GM19328 (cell line): ENCODE measurements around the gene CCM2.

Experiments used
- ATAC-seq: cut with Tn5 transposase; IDR thresholded peaks from one replicate; pipeline ENCODE4 v1.9.1; 2021; ENCODE audit warnings: mild to moderate bottlenecking, moderate library complexity; ENCODE audit not compliant: unreplicated experiment

Gene CCM2

DNA sequence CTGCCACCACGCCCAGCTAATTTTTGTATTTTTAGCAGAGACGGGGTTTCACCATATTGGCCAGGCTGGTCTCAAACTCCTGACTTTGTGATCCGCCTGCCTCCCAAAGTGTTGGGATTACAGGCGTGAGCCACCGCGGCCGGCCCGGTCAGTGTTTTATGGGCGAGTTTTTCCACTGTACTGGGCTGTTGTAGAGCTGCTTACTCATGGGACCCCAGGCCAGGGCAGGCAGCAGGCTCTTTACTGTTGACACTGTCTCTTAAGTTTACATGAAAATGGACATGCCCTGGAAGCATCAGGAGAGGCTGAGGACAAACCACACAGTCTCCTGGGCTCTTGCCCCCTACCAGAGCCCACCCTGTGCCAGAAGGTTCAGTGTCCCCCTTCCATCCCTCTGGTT, 77.6 kb downstream of the CCM2 start:
- ATAC-seq = no peak

DNA sequence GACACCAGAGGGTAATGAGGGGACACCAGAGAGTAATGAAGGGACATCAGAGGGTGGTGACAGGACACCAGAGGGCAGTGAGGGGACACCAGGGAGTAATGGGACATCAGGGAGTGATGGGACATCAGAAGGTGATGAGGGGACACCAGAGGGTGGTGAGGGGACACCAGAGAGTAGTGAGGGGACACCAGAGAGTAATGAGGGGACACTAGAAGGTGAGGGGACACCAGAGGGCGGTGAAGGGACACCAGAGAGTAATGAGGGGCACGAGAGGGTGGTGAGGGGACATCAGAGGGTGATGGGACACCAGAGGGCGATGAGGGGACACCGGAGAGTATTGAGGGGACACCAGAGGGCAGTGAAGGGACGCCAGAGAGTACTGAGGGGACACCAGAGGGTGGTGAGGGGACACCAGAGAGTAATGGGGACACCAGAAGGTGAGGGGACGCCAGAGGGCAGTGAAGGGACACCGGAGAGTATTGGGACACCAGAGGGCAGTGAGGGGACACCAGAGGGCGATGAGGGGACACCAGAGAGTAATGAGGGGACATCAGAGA, 78.2 kb downstream of the CCM2 start:
- no peak for ATAC-seq

DNA sequence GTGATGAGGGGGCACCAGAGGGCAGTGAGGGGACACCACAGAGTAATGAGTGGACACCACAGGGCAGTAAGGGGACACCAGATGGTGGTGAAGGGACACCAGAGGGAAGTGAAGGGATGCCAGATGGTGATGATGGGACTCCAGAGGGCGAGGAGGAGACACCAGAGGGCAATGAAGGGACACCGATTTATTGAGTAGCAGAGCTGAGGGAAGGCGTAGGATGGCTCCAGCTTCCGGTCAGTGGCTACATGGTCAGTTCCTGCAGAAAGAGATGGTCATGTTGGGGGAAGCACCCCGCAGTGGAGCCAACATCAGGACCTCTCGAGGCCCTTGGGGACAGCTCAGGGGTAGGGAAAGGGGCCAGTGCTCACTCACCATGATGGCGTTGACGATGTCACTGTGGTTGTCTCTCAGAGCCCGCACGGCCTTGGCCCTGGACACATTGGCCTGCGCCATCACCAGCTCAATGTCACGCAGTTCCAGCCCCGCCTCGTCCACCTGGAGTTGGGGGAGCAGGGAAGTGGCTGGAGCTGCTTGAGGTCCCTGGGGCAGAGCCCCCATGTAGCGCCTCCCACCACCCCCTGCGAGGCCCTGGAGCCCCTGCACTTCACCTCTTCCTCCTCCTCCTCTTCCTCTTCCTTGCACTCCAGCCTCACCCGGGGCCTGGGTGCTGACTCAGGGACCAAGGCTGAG, 80.4 kb downstream of the CCM2 start:
- no peak for ATAC-seq

DNA sequence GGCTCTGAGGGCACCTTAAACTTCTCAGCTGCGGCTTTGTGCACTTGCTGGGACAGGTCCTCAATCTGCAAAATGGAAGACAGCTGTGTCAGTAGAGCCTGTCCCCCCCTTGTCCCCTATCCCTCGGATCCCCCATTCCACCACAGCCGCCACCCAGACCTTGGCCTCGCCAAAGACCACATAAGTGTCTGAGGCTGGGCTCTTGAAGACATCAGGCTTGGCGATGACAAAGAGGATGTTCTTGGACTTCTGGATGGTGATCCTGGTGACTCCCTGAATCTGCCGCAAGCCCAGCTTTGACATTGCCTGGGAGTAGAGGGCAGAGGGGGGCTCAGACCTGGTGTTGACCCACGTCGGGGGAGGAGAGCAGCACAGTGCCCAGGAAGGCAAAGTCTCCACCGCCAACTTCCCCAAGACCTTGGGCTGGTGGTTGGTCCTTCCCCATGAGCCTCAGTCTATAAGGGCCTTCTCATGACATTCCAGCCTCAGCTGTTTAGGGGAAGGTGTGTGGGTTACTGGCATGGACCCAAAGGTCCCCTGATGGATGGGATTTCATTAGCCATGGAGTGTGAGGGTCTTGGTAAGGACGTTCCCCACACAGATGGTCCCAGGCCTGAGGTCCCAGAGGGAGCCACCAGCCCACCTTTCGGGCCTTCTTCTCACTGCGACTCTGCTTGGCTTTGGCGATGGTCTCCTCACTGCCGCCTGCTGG, 81.1 kb downstream of the CCM2 start:
- no peak for ATAC-seq

DNA sequence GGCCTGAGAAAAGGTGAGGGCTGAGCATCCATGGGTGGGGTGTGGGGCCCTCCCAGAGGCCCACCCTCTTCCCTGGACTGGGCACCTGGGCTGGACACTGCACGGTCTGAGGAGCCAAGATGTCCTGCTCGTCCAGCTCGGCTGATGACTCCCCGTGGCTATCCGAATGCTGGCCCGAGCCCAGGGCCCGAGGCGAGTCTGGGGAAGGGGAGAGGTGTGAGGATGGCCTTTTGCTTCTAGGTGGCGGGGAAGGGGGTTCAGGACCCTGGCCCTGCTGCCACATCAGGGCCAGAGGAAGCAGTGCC, 81.6 kb downstream of the CCM2 start:
- ATAC-seq = no peak

DNA sequence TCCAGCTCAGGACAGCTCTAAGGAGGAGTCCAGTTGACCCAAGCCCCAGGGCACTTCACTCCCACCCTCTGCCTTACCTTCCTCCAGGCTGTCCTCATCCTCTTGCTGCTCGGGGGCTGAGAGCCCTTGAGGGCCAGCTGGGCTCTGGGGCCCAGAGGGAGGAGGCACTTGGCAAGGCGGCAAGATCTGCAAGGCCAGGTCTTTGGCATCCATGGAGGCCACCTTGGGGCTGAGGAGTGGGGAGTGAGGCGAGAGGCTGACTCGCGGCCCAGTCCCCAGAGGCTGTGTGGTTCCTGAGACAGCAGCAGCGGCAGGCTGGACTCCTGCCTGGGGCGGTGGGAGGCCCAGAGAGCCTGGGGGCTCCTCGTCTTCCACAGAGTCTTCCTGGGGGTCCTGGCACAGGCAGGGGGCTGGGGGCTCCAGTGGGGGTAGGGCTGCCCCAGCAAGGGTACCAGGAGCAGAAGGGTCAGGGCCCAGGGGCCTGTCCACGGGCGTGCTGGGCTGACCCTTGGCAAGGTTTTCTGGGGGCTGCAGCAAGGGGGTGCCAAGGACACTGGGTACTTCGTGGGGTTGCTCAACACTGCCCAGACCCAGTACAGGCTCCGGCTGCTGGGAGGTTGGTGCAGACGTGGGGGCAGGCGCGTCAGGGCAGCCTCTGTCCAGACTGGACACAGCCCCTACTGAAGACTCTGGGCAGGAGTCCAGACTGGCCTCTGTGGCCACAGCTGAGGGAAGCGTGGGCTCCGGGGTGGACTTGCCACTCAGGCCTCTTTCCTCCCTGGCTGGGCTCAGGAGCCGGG, 82.2 kb downstream of the CCM2 start:
- no peak for ATAC-seq

DNA sequence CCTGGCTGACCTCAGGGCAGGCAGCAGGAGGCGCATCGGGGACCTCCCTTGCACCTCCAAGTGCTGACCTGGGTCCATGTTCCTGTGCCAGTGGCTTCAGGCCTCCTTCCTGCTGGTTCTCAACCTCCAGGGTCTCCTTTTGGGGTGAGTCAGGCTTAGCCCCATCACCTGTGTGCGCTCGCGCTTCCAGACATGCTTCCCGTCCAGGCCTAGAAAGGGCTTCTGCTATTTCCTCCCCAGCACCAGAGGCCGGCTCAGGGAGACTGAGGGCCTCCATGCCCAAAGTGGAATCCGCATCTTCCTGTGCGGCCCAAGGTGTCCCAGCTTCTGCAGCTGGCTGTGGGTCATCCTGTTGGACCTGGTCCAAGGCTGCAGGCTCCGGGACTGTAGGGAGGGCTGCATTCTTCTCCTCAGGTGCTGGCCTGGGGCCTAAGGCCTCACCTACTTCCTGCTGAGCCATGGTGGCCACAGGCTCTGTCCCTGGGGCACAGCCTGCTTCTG, 82.9 kb downstream of the CCM2 start:
- no peak for ATAC-seq

DNA sequence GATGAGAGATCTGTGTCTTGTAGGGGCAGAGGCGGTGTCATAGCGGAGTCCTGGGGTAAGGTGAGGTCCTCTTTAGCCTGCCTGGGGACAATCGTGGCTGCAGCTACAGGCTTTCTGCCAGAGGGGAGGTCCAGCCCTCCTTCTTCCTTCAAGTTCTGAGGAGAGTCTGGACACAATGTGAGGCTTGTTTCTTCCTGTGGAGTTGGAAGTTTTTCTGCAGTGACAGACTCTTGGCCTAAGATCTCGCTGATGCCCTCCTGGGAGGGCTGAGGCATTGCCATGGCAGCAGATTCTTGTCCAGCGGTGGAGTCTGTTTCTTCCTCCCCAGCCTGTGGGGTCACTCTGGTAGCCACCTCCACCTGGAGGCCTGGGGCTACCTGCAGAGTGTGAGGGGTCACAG, 84.3 kb downstream of the CCM2 start:
- no peak for ATAC-seq

DNA sequence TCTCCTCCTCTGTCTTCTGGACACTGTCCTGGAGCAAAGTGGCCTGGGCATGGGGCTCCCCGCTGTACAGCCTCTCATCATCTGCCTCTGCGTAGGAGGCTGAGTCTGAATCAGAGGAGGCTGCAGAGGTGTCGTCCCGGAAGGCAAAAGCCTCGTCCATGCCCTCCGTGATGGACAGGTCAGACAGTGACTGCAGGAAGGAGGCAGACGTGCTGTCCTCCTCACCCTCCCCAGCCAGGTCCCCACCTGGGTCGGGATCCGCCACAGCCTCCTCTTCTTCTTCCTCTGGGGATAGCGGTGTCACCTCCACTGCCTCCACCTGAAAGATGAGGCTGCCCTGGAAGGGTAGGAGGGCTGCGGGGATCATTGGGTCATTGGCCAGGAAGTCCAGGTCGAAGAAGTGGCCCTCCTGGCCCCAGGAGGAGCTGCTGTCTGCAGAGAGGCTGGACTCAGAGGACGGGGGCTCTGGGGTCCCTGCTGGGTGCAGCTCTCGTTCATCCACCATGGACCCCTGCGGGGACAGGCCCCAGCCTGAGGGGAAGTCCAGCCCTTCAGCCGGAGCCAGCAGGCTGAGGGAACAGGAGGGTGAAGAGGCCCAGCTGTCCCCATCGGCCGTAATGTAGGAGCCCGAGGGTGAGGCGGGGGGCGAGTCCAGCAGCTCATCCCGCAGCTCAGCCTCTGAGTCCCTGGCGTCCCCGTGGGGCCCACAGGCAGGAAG, 85.1 kb downstream of the CCM2 start:
- ATAC-seq = no peak

DNA sequence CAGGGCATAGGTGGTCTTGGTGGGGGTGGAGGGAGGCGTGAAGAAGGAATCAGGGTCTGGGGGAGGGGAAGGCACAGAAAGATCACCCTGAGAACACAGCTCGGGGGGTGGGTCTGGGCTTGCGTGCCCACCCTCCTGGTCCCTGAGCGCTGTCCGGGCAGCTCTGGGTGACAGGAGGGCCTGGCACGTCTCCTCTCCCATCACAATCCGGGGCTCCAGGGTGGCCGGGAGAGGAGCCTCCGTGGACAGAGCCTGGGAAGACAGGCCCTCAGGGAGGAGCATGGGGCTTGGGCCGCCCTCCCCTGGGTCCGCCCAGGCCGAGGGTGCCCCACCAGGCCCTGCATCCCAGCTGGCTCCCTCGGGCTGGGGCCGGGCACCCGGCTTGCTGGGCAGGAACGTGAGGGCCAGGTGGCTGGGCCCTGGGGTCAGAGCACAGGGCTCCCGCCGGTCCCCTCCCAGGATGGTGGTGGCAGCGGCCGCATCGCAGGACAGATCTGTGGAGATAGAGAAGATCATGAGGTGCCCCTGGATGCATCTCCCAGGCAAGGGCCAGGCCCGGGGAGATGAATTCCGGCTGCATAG, 85.7 kb downstream of the CCM2 start:
- ATAC-seq = no peak

DNA sequence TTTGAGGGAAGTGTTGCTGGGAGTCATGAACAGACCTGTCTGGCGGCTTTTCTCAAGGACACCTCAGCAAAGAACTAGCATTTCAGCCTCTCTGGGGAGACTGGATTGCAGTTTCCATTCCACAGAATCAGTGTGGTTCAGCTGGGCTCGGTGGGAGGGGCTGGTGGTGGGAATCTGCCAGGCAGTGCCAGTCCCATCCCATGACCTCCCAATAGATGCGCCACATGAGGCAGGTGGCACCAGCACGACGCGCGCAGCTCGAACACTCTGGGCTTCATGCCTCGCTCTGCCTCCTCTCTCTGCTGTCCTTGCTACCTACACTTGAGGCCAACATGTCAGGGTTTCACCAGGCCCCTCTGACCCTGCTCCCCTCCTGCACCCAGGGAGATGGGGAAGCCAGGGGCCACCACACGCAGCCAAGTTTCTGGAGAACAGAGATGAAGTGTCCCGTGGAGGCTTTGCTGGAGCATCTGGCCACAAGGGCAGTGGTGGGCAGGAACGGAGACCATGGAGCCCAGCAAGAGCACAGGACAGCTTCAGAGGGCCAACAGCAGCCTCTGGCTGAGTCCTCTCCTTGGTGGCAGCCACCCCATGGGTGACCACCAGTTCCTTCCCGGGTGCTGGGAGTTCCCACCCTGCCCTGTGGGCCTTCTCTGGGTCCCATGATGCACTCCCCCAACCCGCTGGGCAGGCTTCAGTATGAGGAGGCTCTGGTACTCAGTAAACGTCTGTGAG, 86.5 kb downstream of the CCM2 start:
- no peak for ATAC-seq

DNA sequence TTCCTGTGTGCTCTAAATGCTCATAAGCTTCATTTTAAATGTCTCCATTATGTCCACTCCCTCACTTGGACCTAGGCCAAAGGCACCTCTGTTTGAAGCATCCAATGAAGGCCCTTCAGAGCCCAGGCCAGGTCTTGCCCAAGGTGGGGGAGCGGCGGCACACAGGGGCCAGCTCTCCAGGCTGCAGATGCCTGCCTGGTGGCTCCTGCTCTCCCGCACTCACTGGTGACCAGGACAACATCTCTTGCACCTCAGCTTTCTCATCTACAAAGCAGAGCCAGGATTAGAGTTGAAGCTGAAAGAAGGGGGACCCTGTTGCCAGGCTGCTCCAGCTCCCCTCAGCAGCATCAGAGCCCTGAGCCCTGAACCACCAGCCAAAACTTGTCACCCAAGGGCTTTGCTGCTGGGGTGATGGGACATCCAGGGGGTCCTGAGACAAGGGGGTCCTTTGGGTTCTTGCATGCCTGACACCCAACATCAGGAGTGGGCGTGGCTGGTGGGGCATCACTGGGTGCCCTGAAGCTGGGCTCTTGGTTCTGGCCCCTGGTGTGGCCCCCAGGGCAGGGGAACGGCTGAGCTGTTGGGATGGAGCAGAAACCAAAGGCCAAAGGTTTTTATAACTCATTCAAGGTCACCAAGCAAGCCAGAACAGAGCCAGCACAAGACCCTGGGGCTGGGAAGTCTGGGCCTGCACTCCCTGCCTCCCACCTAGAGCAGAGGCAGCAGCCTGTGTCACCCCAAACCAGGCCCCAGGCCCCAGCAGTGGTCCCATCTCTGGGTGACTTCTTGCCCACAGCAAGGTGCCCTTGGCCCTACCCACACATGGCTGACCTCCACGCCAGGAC, 87.5 kb downstream of the CCM2 start:
- no peak for ATAC-seq

DNA sequence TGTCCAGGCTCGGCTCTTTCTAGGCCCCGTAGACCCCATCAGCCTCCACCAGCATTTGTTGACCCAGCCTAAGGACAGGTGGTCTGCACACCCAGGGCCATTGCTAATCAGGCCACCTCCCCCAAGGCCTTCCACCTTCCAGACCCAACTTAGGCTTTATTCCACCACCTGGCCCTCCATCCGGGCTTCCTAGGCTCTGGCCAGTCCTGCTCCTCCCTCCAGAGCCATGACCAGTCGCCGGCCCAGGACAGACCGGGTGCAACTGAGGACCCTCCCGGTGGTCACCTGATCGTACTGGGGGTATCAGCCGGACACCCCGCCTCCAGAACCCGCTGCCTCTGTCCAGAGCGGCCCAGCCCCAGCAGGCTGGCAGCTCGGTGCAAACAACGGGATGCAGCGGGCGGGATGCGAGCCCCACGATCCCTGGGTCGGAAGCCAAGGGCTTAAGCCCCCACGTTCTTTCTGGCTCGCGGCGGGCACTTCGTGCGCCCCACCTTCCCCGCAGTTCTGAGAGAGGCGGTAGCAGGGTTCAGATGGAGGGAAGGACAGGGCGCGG, 88.2 kb downstream of the CCM2 start:
- no peak for ATAC-seq

DNA sequence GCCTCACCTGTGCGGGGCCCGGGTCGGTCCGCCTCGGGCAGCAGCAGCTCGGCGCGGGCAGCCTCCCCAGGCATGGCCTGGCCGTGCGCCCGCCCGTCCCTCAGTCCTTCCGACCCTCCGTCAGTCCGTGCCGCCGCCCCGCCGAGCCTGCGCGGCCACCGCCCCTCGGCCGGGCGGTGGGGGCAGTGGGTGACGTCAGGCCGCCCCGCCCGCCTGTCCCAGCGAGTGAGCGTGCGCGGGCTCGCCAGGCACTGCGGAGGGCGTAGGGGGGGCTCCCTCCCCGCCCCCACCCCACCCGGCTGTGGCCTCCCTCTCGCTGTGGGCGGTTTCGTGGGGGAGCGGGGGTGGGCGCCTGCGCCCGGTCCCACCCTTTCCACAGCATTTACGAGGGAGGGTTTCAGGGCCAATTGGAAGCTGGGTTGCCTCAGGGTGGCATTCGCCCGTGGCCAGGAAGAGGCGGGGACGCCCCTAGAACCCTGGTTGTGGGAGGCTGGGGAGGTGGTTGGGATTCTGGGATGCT, 88.9 kb downstream of the CCM2 start, which contains the start of gene NACAD:
TSS of gene NACAD (minus strand) at position 149 of the 520 bp plus-strand sequence. CDS start at position 74, 75 bp downstream.
- ATAC-seq = no peak

DNA sequence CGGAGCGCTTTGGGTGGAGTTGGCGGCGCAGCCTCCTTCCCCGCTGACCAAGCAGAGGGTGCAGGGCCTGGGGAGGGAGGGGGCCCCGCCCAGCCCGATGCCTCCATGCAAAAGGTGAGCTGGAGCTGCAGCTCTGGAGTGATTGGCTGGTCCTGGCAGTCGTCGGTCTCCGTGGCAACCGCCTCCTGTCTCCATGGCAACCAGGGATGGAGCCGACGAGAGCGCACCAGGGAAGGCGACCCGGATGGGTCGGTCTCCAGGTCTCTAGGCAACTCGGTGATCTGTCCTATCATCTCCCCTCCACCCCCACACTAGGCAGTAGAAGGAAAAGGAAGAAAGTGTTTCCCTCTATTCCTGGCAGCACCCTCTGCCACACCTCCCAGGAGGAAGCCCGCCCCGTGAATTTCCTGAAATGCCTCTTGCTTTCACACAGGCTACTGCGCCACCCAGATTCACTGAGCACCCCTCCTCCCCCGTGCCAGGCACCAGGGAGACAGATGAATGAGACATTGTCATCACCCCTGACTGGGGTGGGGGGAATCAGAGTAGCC, 89.4 kb downstream of the CCM2 start:
- no peak for ATAC-seq

DNA sequence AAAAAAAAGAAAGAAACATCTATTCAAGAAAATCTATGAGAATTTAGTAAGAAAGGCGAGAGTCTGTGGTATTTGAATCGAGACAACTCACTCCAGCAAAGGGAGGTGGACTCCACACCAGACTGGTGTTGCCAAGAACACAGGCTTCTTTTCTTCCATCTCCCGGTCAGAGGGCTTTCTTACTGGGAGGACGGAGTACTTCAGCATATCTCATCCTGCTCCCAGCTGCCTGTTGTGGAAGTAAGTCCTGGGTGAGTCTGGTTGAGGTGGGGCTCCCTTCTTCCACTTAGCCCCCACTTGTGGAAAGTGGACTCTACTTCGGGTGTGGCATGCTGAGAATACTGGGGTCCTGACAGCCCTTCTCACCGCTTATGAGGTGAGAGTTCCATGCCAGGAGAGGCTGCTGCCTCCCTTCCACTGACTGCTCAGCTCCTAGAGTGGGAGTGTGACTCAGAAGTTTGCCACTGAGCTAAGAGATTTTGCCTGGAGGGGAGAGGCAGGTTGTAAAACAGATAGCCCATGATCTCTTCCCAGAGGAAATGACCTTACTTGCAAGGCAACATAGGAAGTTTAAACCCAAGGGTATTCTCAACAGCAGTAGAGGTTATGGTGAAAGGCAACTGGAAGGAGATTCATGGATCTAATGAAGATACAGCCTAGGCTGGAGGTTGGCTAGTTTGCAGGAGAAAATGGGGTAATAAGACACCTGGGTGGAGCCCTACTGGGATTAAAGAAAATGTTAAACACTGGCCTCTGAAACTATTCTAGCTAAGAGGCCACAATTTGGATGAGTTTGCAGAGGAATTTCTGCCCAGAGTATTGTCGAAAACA, 92.3 kb downstream of the CCM2 start:
- no peak for ATAC-seq

DNA sequence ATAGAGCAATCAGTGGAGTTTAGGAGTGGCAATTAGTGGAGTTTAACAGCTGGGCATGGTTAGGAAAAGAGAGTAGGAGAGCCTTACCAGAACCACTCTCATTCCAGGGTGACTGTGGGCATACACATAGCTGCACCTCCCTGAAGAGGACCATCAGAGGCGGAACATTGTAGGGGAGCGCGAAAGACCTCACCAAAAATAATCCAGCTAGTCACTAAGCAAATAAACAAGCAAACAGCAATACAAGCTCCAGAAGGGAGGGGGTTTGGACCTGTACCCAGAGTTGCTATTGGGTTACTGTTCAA, 92.9 kb downstream of the CCM2 start:
- no peak for ATAC-seq
